ENCODE measurements around the gene YY1AP1.

DNA sequence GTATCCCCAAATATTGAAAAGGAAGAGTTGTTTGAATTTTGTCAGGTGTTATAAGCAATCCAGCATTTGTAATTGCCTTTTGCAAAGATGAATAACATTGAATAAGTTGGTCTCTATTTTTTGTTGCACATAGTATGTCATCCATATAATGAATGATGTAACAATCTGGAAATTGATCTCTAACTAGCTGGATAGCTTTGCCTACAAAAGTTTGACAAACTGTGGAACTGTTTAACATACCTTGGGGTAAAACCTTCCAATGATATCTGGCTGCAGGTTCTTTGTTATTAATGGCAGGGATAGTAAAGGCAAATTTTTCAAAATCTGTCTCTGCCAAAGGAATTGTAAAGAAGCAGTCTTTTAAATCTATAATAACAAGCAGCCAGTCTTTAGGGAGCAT lies 8.0 kb upstream of the YY1AP1 start:
- TF ChIP-seq, protein P1, sequence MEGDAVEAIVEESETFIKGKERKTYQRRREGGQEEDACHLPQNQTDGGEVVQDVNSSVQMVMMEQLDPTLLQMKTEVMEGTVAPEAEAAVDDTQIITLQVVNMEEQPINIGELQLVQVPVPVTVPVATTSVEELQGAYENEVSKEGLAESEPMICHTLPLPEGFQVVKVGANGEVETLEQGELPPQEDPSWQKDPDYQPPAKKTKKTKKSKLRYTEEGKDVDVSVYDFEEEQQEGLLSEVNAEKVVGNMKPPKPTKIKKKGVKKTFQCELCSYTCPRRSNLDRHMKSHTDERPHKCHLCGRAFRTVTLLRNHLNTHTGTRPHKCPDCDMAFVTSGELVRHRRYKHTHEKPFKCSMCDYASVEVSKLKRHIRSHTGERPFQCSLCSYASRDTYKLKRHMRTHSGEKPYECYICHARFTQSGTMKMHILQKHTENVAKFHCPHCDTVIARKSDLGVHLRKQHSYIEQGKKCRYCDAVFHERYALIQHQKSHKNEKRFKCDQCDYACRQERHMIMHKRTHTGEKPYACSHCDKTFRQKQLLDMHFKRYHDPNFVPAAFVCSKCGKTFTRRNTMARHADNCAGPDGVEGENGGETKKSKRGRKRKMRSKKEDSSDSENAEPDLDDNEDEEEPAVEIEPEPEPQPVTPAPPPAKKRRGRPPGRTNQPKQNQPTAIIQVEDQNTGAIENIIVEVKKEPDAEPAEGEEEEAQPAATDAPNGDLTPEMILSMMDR (IDR thresholded peaks at IDR 0.05): no peak
- no peak for TF ChIP-seq POLR2A (IDR thresholded peaks at IDR 0.05)

Data from esophagus squamous epithelium (tissue), 4 donors.